Activated CD4-positive, alpha-beta T cell treated with anti-CD3 and anti-CD28 coated beads, Interleukin-2, amount 10 ng/mL, durations not matched to agents 7 days and 5 days (primary cell): ENCODE results near the gene RASSF5. TPM values are rescaled to one million over a fixed set of nuclear protein-coding genes. Genes with fewer than 3 reads are reported as not detected.

Experiments
- CTCF ChIA-PET: fragments of 350-600 bp; sonication (Branson Sonifier 250); formaldehyde crosslinking; loops from one replicate; lab custom pipeline; 2021; ENCODE audit warnings: antibody characterized with exemption; lab: Charles Lee
- POLR2A ChIA-PET: fragments of 350-600 bp; sonication (Branson Sonifier 250); formaldehyde crosslinking; loops from one replicate; lab custom pipeline; 2021; ENCODE audit warnings: antibody characterized with exemption; lab: Charles Lee
- DNase-seq: peaks from one replicate; pipeline ENCODE4 v3.0.0-alpha.2; 2020
- H3K27ac Mint-ChIP-seq: one replicate; pipeline ENCODE4 v1.8.0; 2021; ENCODE audit warnings: mild to moderate bottlenecking, moderate library complexity, mixed read lengths
- H3K27me3 Mint-ChIP-seq: one replicate; pipeline ENCODE4 v1.8.0; 2021; ENCODE audit warnings: mixed read lengths
- H3K36me3 Mint-ChIP-seq: one replicate; pipeline ENCODE4 v1.8.0; 2021; ENCODE audit warnings: low read depth, mixed read lengths
- H3K4me1 Mint-ChIP-seq: one replicate; pipeline ENCODE4 v1.8.0; 2021; ENCODE audit warnings: mixed read lengths
- H3K4me3 Mint-ChIP-seq: one replicate; pipeline ENCODE4 v1.8.0; 2021; ENCODE audit warnings: mild to moderate bottlenecking, moderate library complexity, mixed read lengths
- H3K9me3 Mint-ChIP-seq: one replicate; pipeline ENCODE4 v1.8.0; 2021; ENCODE audit warnings: mixed read lengths
- total RNA-seq, 2 experiments: library from RNA; stranded (reverse); gene quantifications; one replicate each; pipeline ENCODE4 v1.2.3, GENCODE V29; 2021

Gene RASSF5
- total RNA-seq, 2 experiments from 2014 or later, result 185 to 201 TPM

GRCh38 chr1:206491616-206492015 is 15.7 kb upstream of the RASSF5 start:
- Mint-ChIP-seq H3K4me1 (peaks cover 18% of the 10 kb centered on the region), H3K9me3 (no peaks in the 10 kb centered on the region), H3K27ac (no peak overlapping the region), H3K27me3 (no peaks in the 10 kb centered on the region), H3K4me3 (no peak overlapping the region), H3K36me3 (peaks cover 63% of the 10 kb centered on the region)
- CTCF ChIA-PET, result interaction anchor here (0.6 to 2.6 kb wide), 6 partner anchors 29 to 143 kb away, joined by 3 to 19 read pairs (median 4); partner anchors contain the start of gene EIF2D
- POLR2A ChIA-PET, result no interaction called here
- no peak for DNase-seq

- no peaks in the 10 kb centered on the region for H3K9me3 Mint-ChIP-seq
- POLR2A ChIA-PET, result no interaction called here
- DNase-seq, result no peak
- no peak overlapping the region for H3K4me3 Mint-ChIP-seq
- no peak overlapping the region for H3K27ac Mint-ChIP-seq
- H3K27me3 Mint-ChIP-seq, result no peaks in the 10 kb centered on the region
- H3K4me1 Mint-ChIP-seq, result peaks cover 18% of the 10 kb centered on the region
- CTCF ChIA-PET, result interaction anchor here (0.6 to 1.6 kb wide), 2 partner anchors 13 to 226 kb away, joined by 3 to 6 read pairs; no protein-coding TSS in a partner anchor
- peaks cover 62% of the 10 kb centered on the region for H3K36me3 Mint-ChIP-seq
Measured at GRCh38 chr1:206492589-206492988, 14.7 kb upstream of the RASSF5 start.

GRCh38 chr1:206493279-206493678 is 14.1 kb upstream of the RASSF5 start:
- ChIA-PET CTCF (interaction anchor here (1.2 to 2.5 kb wide), 3 partner anchors 14 to 119 kb away, joined by 3 to 14 read pairs (median 6); partner anchors contain the start of gene EIF2D), POLR2A (no interaction called here)
- Mint-ChIP-seq H3K4me3 (no peak overlapping the region), H3K4me1 (peaks cover 18% of the 10 kb centered on the region), H3K9me3 (no peaks in the 10 kb centered on the region), H3K27ac (no peak overlapping the region), H3K27me3 (no peaks in the 10 kb centered on the region), H3K36me3 (peaks cover 56% of the 10 kb centered on the region)
- no peak for DNase-seq

- Mint-ChIP-seq H3K36me3 (peaks cover 53% of the 10 kb centered on the region), H3K4me3 (no peak overlapping the region), H3K27me3 (no peaks in the 10 kb centered on the region), H3K27ac (no peak overlapping the region), H3K4me1 (peaks cover 18% of the 10 kb centered on the region), H3K9me3 (no peaks in the 10 kb centered on the region)
- ChIA-PET CTCF (interaction anchor here (0.6 to 2.5 kb wide), 9 partner anchors 8 to 169 kb away, joined by 3 to 14 read pairs (median 4); partner anchors contain the start of gene IKBKE), POLR2A (no interaction called here)
- DNase-seq, result no peak
Measured at GRCh38 chr1:206495011-206495461, 12.3 kb upstream of the RASSF5 start.

GRCh38 chr1:206495493-206496046 is 11.8 kb upstream of the RASSF5 start:
- Mint-ChIP-seq H3K36me3 (peaks cover 51% of the 10 kb centered on the region), H3K27ac (no peak overlapping the region), H3K9me3 (no peaks in the 10 kb centered on the region), H3K4me1 (peaks cover 16% of the 10 kb centered on the region), H3K4me3 (no peak overlapping the region), H3K27me3 (no peaks in the 10 kb centered on the region)
- CTCF ChIA-PET, result interaction anchor here (0.8 to 2.5 kb wide), 9 partner anchors 8 to 169 kb away, joined by 3 to 14 read pairs (median 4); partner anchors contain the start of gene IKBKE
- no peak for DNase-seq
- POLR2A ChIA-PET, result no interaction called here

GRCh38 chr1:206496131-206496793 is 11.1 kb upstream of the RASSF5 start:
- H3K4me1 Mint-ChIP-seq, result peaks cover 9% of the 10 kb centered on the region
- ChIA-PET POLR2A (no interaction called here), CTCF (interaction anchor here (1.1 to 1.6 kb wide), 8 partner anchors 9 to 168 kb away, joined by 3 to 6 read pairs (median 4); partner anchors contain the start of gene IKBKE)
- H3K36me3 Mint-ChIP-seq, result peaks cover 44% of the 10 kb centered on the region
- no peak for DNase-seq
- no peaks in the 10 kb centered on the region for H3K27me3 Mint-ChIP-seq
- no peak overlapping the region for H3K4me3 Mint-ChIP-seq
- H3K9me3 Mint-ChIP-seq, result no peaks in the 10 kb centered on the region
- no peak overlapping the region for H3K27ac Mint-ChIP-seq

- H3K36me3 Mint-ChIP-seq, result peaks cover 39% of the 10 kb centered on the region
- DNase-seq, result no peak
- no peaks in the 10 kb centered on the region for H3K9me3 Mint-ChIP-seq
- no peak overlapping the region for H3K27ac Mint-ChIP-seq
- no peaks in the 10 kb centered on the region for H3K27me3 Mint-ChIP-seq
- peaks cover 6% of the 10 kb centered on the region for H3K4me1 Mint-ChIP-seq
- ChIA-PET CTCF (interaction anchor here (0.6 to 1.6 kb wide), 7 partner anchors 9 to 973 kb away, joined by 3 to 4 read pairs (median 4); no protein-coding TSS in a partner anchor), POLR2A (no interaction called here)
- H3K4me3 Mint-ChIP-seq, result no peak overlapping the region
Measured at GRCh38 chr1:206497363-206497762, 10.0 kb upstream of the RASSF5 start.

GRCh38 chr1:206497774-206498173 is 9.6 kb upstream of the RASSF5 start:
- CTCF ChIA-PET, result interaction anchor here (0.6 to 2.5 kb wide), 7 partner anchors 8 to 974 kb away, joined by 3 to 13 read pairs (median 4); no protein-coding TSS in a partner anchor
- Mint-ChIP-seq H3K27me3 (no peaks in the 10 kb centered on the region), H3K27ac (no peak overlapping the region), H3K9me3 (no peaks in the 10 kb centered on the region), H3K36me3 (peaks cover 36% of the 10 kb centered on the region), H3K4me1 (peaks cover 7% of the 10 kb centered on the region), H3K4me3 (no peak overlapping the region)
- DNase-seq, result no peak
- POLR2A ChIA-PET, result interaction anchor here (0.7 kb wide), 1 partner anchor 422 kb away, joined by 3 read pairs; no protein-coding TSS in a partner anchor

GRCh38 chr1:206498685-206499084 is 8.6 kb upstream of the RASSF5 start:
- POLR2A ChIA-PET, result no interaction called here
- no peaks in the 10 kb centered on the region for H3K9me3 Mint-ChIP-seq

GRCh38 chr1:206500046-206500445 is 7.3 kb upstream of the RASSF5 start:
- no peak for DNase-seq
- Mint-ChIP-seq H3K4me3 (no peak overlapping the region), H3K4me1 (peaks cover 24% of the 10 kb centered on the region), H3K27me3 (no peaks in the 10 kb centered on the region), H3K36me3 (peaks cover 26% of the 10 kb centered on the region), H3K27ac (no peak overlapping the region), H3K9me3 (no peaks in the 10 kb centered on the region)
- POLR2A ChIA-PET, result no interaction called here
- CTCF ChIA-PET, result interaction anchor here (1.2 to 2.5 kb wide), 3 partner anchors 10 to 55 kb away, joined by 4 to 13 read pairs (median 5); no protein-coding TSS in a partner anchor

More at GRCh38 chr1:206498685-206499084, 8.6 kb upstream of the RASSF5 start:
- Mint-ChIP-seq H3K36me3 (peaks cover 33% of the 10 kb centered on the region), H3K27me3 (no peaks in the 10 kb centered on the region), H3K4me3 (no peak overlapping the region), H3K4me1 (peaks cover 15% of the 10 kb centered on the region), H3K27ac (no peak overlapping the region)
- DNase-seq, result no peak
- CTCF ChIA-PET, result interaction anchor here (1.0 to 2.5 kb wide), 6 partner anchors 8 to 114 kb away, joined by 3 to 13 read pairs (median 4); no protein-coding TSS in a partner anchor

GRCh38 chr1:206501881-206502280 is 5.5 kb upstream of the RASSF5 start:
- peaks cover 9% of the 10 kb centered on the region for H3K27me3 Mint-ChIP-seq
- no peaks in the 10 kb centered on the region for H3K9me3 Mint-ChIP-seq
- ChIA-PET CTCF (interaction anchor here (1.0 to 3.8 kb wide), 4 partner anchors 11 to 79 kb away, joined by 3 to 11 read pairs (median 4); no protein-coding TSS in a partner anchor), POLR2A (no interaction called here)
- H3K36me3 Mint-ChIP-seq, result peaks cover 14% of the 10 kb centered on the region
- peaks cover 40% of the 10 kb centered on the region for H3K4me1 Mint-ChIP-seq
- DNase-seq, result no peak
- H3K27ac Mint-ChIP-seq, result no peak overlapping the region
- H3K4me3 Mint-ChIP-seq, result no peak overlapping the region

- H3K36me3 Mint-ChIP-seq, result peaks cover 10% of the 10 kb centered on the region
- POLR2A ChIA-PET, result no interaction called here
- no peak for DNase-seq
- H3K4me3 Mint-ChIP-seq, result no peak overlapping the region
- H3K27ac Mint-ChIP-seq, result no peak overlapping the region
- peaks cover 41% of the 10 kb centered on the region for H3K4me1 Mint-ChIP-seq
- CTCF ChIA-PET, result interaction anchor here (1.0 to 3.8 kb wide), 3 partner anchors 11 to 23 kb away, joined by 3 to 11 read pairs (median 6); no protein-coding TSS in a partner anchor
- H3K9me3 Mint-ChIP-seq, result no peaks in the 10 kb centered on the region
- peaks cover 9% of the 10 kb centered on the region for H3K27me3 Mint-ChIP-seq
Measured at GRCh38 chr1:206502403-206502802, 4.9 kb upstream of the RASSF5 start.
